GM18867 (cell line): ENCODE measurements around the gene IL12A.

ENCODE experiments used
- ATAC-seq: cut with Tn5 transposase; IDR thresholded peaks from one replicate; pipeline ENCODE4 v1.9.1; 2021; ENCODE audit warnings: mild to moderate bottlenecking, moderate library complexity; ENCODE audit not compliant: unreplicated experiment

IL12A gene

DNA sequence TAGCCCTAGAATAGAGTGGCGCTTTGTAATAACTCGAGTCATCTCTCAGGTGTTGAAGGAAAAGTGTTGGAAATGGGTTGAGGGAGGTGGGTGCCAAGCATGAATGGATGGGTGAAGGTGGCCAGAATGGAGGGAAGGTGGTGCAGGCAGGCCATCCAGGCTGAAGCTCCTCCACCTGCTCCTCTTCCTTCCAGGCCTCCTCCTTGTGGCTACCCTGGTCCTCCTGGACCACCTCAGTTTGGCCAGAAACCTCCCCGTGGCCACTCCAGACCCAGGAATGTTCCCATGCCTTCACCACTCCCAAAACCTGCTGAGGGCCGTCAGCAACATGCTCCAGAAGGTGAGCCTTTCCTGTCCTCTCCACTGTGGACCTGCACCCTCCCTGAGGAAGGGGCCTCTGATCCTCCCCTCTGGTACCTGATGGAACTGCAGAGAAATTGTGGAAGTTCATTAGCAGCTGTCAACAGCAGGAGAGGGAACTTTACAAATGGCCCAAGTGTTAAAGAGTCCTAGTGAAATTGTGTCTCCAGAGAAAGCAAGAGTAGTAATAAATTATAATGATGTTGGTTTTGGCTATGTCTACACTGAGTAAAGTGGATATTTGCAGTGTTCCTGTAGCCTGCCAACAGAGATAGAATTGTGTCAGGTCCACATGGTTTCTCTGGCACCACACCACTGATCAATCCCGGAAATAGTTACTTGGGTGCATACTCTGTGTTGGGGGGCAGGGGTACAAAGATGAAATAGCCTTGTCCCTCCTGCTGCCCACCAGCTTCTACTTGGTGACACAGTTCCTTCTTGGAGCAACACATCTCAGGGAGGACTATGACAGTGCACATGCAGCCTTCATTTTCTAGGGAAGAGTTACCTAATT lies 1.6 kb downstream of the IL12A start:
- no peak for ATAC-seq

GRCh38 chr3:159991591-159991990 lies 3.0 kb downstream of the IL12A start:
- ATAC-seq, result no peak

DNA sequence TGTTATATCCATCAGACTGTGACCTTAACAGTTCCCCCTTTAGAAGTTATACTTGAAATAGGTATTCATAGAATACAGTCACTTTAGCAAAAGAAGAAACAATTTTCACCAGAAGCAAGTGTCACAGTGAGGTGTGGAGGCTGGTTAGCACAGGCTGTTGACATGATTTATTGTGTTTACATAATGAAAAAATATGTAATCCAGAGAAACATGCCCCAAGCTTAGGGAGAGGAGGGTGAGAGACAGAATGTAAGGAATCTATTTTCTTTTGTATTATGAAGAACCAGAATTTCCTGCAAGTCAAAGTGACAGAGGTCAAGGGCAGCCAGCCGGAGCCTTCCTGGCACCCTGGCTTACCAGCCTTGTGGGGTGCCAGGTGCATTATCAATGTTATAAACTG lies 4.0 kb downstream of the IL12A start:
- no peak for ATAC-seq

GRCh38 chr3:159994182-159994581 lies 5.5 kb downstream of the IL12A start:
- no peak for ATAC-seq

- no peak for ATAC-seq
Observed at GRCh38 chr3:159995091-159995490, 6.5 kb downstream of the IL12A start.

DNA sequence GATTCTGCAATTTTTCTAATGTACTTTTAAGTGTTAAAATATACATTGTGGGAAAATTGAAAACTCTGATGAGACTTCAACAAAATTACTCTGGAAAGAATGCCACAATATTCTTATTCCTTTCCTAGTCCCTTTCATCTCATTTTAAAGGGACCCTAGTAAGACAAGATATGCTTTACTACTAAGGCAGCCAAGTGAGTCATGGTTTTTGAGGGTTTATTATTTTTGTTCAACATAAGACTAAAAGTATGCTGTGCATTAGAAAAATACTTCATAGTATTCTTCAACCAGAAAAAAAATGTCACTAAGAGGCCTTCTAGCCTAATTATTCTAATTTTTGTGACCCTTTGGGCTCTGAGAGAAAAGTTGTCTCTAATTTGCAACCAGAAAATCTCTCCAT lies 7.4 kb downstream of the IL12A start:
- no peak for ATAC-seq

DNA sequence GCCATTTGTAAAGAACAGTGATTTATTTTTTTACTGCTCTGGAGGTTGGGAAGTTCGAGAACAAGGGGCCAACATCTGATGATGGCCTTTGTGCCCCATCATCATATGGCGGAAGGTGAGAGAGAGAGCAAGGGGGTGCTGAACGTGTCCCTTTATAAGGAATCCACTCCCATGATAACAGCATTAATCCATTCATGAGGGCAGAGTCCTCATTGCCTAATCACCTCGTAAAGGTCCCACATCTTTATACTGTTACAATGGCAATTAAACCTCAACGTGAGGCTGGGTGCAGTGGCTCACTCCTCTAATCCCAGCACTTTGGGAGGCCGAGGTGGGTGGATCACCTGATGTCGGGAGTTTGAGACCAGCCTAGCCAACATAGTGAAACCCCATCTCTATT lies 8.3 kb downstream of the IL12A start:
- ATAC-seq, result no peak

DNA sequence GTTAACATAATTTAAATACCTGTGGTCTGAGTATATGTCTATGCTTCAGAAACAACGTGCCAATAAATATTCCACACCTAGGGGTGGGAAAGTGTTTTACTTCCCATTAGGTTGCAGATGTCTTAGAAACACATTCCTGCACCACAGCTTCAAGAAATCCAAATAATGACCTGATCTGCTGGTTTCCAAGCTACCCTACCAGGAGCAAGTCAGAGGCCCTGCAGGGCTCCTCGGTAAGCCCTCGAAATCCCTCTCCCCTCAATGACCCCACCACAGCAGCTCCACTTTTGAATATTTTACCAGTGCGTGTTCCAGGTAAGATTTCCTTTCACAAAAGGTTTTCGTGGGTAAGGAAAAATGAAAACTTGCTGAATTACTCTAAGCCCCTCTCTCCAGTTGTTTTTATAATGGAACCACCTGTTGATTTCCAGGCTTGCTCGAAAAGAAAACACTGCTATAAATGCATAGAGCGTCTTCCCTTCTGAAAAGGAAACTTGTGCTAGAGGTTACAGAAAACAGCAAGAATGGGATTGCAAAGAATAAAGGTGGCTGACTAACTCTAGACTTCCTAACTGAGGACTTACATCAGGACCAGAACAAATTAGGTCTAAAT lies 12.6 kb downstream of the IL12A start:
- no peak for ATAC-seq

- no peak for ATAC-seq
Observed at GRCh38 chr3:160001850-160002623, 13.4 kb downstream of the IL12A start.

DNA sequence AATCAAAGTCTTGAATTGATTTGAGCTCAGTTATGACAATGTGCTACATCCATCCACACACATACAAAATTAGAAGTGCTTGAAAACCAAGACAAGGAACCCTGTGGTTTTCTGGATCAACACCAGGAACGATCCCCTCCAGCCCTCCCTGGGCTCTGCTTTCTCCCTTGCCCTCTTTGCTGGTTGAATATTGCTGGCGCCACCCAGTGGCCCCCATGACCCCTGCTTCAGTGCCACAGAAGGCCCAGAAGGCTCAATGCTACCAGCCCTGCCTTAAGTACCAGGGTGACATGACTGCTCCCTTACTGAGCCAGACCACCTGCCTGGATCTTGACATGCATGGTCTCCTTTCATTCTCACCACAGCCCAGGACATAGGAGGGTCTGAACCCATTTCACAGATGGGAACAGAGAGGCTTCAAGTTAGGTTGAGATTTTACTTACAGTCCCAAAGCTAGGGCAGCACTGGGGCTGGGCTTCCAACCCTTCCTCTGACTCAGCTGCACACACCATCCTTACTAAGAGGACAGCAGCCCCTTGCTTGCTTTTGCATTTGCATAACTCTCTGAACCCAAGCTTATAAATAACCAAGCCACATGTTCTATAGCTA lies 15.0 kb downstream of the IL12A start:
- peak; percentile 90 for ATAC-seq

DNA sequence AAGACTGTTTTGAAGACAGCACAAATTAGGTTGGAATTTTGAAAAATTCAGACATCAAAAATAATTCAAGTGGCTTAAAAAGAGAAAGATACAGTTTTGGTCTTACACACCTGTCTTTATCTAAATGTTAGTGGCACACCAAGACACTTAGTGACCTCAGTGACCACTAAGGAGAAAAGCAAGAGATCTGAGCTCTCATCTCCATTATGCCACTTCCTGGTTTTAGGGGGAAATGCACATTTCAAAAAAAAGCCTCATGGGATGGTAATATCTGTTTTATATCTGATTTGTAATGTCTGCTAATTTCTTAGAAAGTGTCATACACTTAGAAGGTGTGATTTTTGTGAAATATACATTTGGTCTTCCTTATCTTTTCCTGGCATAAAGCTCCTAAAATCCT lies 16.4 kb downstream of the IL12A start:
- no peak for ATAC-seq

DNA sequence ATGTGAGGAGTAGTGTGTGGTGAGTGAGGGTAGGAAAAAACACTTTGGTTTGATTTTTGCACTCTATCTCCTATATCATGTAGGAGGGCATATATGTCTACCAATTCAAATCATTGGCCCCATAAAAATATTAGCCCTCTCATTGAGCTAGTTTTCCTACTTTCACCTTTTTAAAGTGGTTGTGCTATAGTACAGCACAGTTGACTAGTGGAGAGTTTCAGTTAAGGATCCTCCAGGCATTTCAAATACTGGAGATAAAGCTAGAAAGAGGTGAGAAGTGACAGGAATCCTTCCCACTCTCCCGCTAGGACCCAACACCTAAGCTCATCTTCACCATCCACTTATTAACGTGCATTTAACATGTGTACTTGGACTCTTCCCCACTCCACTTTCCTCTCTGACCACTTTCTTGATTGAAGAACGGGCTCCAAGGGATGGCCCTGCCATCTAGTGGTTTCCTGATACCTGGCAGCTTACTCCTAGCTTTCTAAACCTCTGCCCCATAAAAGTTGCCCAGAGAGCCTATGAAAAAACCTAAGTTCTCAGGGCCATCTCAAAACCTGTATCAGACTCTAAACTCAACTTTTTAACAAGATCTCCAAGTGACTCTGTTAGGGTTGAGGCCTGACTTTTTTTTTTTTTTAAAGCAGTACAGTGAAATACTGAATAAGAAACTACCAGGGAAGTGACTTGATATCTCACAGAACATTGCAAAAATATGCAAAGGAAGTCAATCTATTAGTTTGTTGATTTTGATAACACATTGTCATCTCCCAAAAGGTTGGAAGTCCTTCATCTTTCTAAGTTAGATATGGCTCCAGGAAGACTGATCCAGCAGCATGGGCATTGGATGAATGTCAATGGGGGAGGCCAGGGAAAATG lies 17.9 kb downstream of the IL12A start:
- ATAC-seq, result peak; percentile 39

DNA sequence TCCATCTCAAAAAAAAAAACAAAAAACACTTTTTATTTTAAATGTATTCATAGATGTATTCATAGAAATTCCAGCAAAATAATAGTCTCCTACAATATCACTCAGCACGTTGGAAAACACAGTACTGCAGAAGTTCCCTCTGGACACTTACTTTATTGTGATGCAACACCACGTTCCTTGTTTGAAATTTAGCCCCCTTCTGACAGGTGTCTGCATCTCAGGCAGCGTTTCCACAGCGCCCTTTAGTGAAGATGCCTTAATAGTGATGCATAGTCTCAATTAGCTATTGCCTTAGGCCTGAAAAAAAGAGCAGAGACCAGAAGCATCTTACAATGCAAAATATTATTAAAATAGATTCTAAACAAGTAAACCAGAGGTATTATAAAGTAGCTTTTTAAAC lies 20.3 kb downstream of the IL12A start:
- ATAC-seq, result peak; percentile 17

DNA sequence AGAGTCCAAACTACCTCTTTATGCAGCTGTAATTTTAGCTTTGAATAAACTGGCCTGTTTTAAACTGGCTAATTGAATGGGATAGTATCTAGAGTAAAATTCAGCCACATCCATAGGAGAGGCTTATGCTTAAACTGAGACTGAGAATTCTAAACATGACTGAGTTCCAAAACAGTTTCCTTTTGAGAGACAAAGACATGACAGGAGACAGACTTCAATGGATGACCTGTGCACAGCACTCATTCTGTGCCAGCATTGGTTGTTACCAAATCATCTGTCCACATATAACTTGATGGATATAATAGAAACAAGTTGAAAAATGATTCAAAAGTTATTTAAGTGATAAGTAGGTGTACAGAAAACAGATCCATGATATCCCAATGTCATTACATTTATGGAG lies 20.9 kb downstream of the IL12A start:
- peak; percentile 16 for ATAC-seq

DNA sequence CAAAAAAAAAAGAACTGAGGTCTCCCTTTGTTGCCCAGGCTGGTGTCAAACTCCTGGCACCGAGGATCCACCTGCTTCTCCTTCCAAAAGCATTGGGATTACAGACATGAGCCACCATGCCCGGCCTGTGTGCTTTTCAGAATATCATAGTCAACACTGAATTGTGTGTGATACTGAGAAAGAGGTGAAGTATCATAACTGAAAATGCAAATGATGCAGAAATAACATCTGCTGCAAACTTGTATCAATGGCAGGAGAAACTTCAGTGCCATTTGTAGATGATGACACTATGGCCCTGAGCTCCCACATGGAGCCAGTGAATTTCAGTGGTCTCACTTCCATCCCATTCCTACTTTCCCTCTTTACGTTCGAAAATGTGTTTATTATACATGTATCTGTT lies 21.9 kb downstream of the IL12A start:
- ATAC-seq, result peak; percentile 65

GRCh38 chr3:160012108-160012507 lies 23.5 kb downstream of the IL12A start:
- ATAC-seq, result peak; percentile 76

DNA sequence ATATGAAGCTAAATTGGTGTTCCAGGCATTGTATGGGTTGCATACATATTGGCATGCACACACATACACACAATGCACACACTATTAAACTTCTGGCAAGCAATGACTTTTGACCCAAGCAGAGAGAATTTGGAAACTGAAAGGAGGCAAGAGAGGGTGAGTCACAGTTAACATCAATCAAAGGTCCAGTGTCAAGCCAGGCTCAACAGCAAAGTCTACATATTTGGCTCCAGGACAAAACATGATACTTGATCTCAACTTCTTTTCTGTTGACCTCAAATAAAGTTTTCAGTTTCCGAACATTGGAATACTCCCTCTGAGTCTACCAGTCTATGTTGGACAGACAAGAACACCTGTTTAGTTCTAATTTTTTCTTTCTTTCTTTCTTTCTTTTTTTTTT lies 28.3 kb downstream of the IL12A start:
- peak; percentile 31 for ATAC-seq

GRCh38 chr3:160018959-160019358 lies 30.3 kb downstream of the IL12A start:
- no peak for ATAC-seq

DNA sequence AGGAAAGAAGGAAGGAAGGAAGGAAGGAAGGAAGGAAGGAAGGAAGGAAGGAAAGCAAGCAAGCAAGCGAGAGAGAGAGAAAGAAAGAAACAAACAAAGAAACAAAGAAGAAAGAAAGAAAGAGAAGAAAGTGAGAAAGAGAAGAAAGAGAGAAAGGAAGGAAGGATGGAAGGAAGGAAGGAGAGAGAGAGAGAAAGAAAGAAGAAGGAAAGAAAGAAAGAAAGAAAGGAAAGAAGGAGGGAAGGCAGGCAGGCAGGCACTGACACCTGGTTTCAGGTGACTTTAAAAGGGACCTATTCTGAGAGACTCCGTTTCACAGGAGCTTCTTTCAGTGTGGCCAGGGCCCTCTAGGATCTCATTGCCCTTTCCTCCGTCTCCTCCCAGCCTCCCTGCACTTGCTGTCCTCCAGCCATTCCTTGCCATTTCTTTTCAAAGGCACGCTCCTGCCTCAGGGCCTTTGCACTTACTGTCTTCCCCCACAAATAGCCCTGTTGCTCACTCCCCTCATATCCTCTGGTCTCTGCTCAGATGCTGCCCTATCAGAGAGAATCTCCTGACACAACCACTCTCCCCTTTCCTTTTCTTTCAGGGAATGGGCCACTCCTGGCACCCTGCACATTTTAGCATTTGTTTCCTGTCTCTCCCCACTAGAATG lies 31.5 kb downstream of the IL12A start:
- no peak for ATAC-seq

DNA sequence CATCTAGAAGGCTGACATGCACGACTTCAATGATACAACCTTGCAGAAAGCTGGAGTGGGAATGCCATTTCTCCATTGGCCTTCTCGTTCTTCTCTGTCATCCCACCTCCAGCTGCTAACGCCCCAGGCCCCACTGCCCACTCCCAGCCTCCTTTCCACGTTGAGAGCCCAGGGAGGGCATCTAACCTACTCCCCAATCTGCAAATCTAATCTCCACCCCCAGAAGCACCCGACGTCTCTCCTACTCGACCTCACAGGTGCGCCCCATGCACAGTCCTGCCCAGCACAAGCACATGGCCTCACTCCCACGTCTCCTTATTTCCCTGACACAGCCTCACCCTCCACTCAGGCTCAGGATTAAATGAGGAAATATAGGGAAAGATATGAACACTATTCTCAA lies 33.4 kb downstream of the IL12A start:
- ATAC-seq, result no peak
